ENCODE measurements around the gene GJB4. TPM values are rescaled to one million over a fixed set of nuclear protein-coding genes. Genes with fewer than 3 reads are reported as not detected.

GJB4 gene
- total and polyA plus RNA-seq, 2 donors (not counting 1 experiment from before 2014, with no cell fraction given), result not detected

DNA sequence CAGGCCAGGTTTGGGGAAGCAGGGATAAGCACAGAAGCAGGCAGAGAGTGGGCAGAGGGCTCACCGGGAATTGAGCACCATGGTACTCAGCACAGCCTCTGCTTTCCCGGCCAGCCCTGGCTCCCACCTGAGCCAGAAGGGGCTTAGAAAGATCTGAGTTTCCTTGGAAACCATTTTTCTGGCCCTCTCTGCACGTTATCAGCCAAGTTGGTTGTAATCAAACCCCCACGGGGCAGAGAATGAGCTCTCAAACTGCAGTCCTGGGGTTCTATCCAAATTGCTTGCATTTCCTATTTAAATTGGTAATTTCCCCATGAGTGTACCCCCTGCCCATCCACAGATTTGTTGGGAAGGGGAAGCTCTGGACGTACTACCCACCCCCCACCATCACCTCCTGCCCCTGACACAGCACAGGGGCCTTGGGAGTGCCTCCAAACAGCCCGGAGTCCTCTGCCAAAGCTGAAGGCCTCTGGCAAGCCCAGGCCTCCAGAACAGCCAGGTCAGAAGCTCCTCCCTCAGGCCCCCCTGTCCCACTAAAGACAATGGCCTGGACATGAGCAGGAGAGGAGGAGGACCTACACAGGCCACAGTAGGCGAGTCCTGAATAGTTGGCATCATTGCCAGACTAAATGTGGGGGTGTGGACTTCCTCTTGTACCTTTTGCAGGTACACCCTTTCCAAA lies 47.4 kb upstream of the GJB4 start:
- Histone ChIP-seq H2AFZ (ENCODE audit: insufficient read depth, low read depth, low read length, poor library complexity, severe bottlenecking) (no peak overlapping the region), H3K27ac (ENCODE audit: low read length in 2 of 2) (no peak overlapping the region), H3K9me3 (ENCODE audit: control extremely low read depth in 1 of 3, control insufficient read depth in 2 of 3, insufficient read depth in 1 of 3, low read length in 2 of 3) (no peaks in the 10 kb centered on the region), H3K36me3 (replicated peaks in 1 of 2; ENCODE audit: control extremely low read depth in 1 of 2, control insufficient read depth in 1 of 2, extremely low read depth in 1 of 2, insufficient read depth in 2 of 2, low read length in 1 of 2) (no peaks in the 10 kb centered on the region), H3K4me2 (replicated peaks; ENCODE audit: low read depth, low read length, poor library complexity, severe bottlenecking) (no peak overlapping the region), H3K4me1 (ENCODE audit: control insufficient read depth in 2 of 2, insufficient read depth in 2 of 2, low read length in 2 of 2) (no peaks in the 10 kb centered on the region), H3K4me3 (ENCODE audit: control extremely low read depth in 1 of 5, extremely low read depth in 1 of 5, insufficient read depth in 1 of 5, low read depth in 2 of 5, low read length in 4 of 5) (no peak overlapping the region), H3K79me2 (ENCODE audit: control insufficient read depth, insufficient read depth, low read length) (no peaks in the 10 kb centered on the region), H3K9ac (ENCODE audit: low read length) (no peak overlapping the region), H4K20me1 (ENCODE audit: control insufficient read depth, insufficient read depth, low read length, poor library complexity, severe bottlenecking) (no peaks in the 10 kb centered on the region), H3K27me3 (replicated peaks in 1 of 4; ENCODE audit: control extremely low read depth in 1 of 4, control insufficient read depth in 3 of 4, insufficient read depth in 4 of 4, low read length in 3 of 4) (peaks cover 0 to 6% (median 0%) of the 10 kb centered on the region in 4 experiments)
- peaks cover 4% of the 10 kb centered on the region for H3K27me3 Mint-ChIP-seq
- WGBS (ENCODE audit: insufficient coverage), result 78% methylated on average over 6 of the region's 7 CpGs
- ATAC-seq (ENCODE audit: low read depth) (no peak), DNase-seq (no peak)
- no peaks in the 10 kb centered on the region for H3K4me1 Mint-ChIP-seq
- TF ChIP-seq EZH2 (IDR thresholded peaks at IDR 0.05; ENCODE audit: borderline replicate concordance, insufficient read depth, low read depth, low read length, poor library complexity, severe bottlenecking), result no peak
- TF ChIP-seq CTCF (IDR thresholded peaks at IDR 0.05), result no peak
- CTCF ChIA-PET, result no interaction called here
- POLR2A ChIA-PET, result no interaction called here
- peaks cover 2% of the 10 kb centered on the region for H3K9me3 Mint-ChIP-seq (ENCODE audit: insufficient read depth)
- H3K4me3 Mint-ChIP-seq, result no peak overlapping the region
- intact Hi-C loops (cut with micrococcal nuclease), result no loop called here
- H3K27ac Mint-ChIP-seq, result no peak overlapping the region

- DNase-seq, result no peak
- no peak overlapping the region for H2AFZ ChIP-seq (ENCODE audit: insufficient read depth, low read depth, low read length, poor library complexity, severe bottlenecking)
- H3K9ac ChIP-seq (ENCODE audit: low read length), result no peak overlapping the region
- peaks cover 0 to 8% (median 0%) of the 10 kb centered on the region in 4 experiments for H3K27me3 ChIP-seq (replicated peaks in 1 of 4; ENCODE audit: control extremely low read depth in 1 of 4, control insufficient read depth in 3 of 4, insufficient read depth in 4 of 4, low read length in 3 of 4)
- ChIA-PET POLR2A (no interaction called here), CTCF (no interaction called here)
- intact Hi-C loops (cut with micrococcal nuclease), result no loop called here
- Mint-ChIP-seq H3K9me3 (ENCODE audit: insufficient read depth) (peaks cover 2% of the 10 kb centered on the region), H3K4me1 (no peaks in the 10 kb centered on the region), H3K27ac (no peak overlapping the region), H3K27me3 (peaks cover 15% of the 10 kb centered on the region), H3K4me3 (no peak overlapping the region)
- WGBS (ENCODE audit: insufficient coverage), result 94% methylated on average over 6 of the region's 6 CpGs
- no peaks in the 10 kb centered on the region for H3K4me1 ChIP-seq (ENCODE audit: control insufficient read depth in 2 of 2, insufficient read depth in 2 of 2, low read length in 2 of 2)
- no peaks in the 10 kb centered on the region for H3K9me3 ChIP-seq (ENCODE audit: control extremely low read depth in 1 of 3, control insufficient read depth in 2 of 3, insufficient read depth in 1 of 3, low read length in 2 of 3)
- H3K4me3 ChIP-seq (ENCODE audit: control extremely low read depth in 1 of 5, extremely low read depth in 1 of 5, insufficient read depth in 1 of 5, low read depth in 2 of 5, low read length in 4 of 5), result no peak overlapping the region
- no peak for ATAC-seq (ENCODE audit: low read depth)
- no peaks in the 10 kb centered on the region for H4K20me1 ChIP-seq (ENCODE audit: control insufficient read depth, insufficient read depth, low read length, poor library complexity, severe bottlenecking)
- TF ChIP-seq CTCF (IDR thresholded peaks at IDR 0.05) (no peak), EZH2 (IDR thresholded peaks at IDR 0.05; ENCODE audit: borderline replicate concordance, insufficient read depth, low read depth, low read length, poor library complexity, severe bottlenecking) (no peak)
- H3K27ac ChIP-seq (ENCODE audit: low read length in 2 of 2), result no peak overlapping the region
- H3K79me2 ChIP-seq (ENCODE audit: control insufficient read depth, insufficient read depth, low read length), result no peaks in the 10 kb centered on the region
- H3K36me3 ChIP-seq (replicated peaks in 1 of 2; ENCODE audit: control extremely low read depth in 1 of 2, control insufficient read depth in 1 of 2, extremely low read depth in 1 of 2, insufficient read depth in 2 of 2, low read length in 1 of 2), result no peaks in the 10 kb centered on the region
- H3K4me2 ChIP-seq (replicated peaks; ENCODE audit: low read depth, low read length, poor library complexity, severe bottlenecking), result no peak overlapping the region
These were observed 46.1 kb upstream of the GJB4 start for GRCh38 chr1:34713443-34713842.

Data from B cell (primary cell).